Measurements from ENCODE around the gene GCNT2.

GCNT2 gene

GRCh38 chr6:10668126-10668917 is 147.2 kb downstream of the GCNT2 start:
- no peak for DNase-seq

- DNase-seq: no peak
Measured at GRCh38 chr6:10676403-10676802, 155.3 kb downstream of the GCNT2 start.

- no peak for DNase-seq
Measured at GRCh38 chr6:10678456-10678855, 157.3 kb downstream of the GCNT2 start.
